ENCODE data around the gene FMN2. TPM values are rescaled to one million over a fixed set of nuclear protein-coding genes. Genes with fewer than 3 reads are reported as not detected.
A peak's percentile ranks its signal among the peaks of the same experiment; 100 is the strongest.

The FMN2 gene
- total RNA-seq, 1 donor from 2014 or later: 3.5 TPM

DNA sequence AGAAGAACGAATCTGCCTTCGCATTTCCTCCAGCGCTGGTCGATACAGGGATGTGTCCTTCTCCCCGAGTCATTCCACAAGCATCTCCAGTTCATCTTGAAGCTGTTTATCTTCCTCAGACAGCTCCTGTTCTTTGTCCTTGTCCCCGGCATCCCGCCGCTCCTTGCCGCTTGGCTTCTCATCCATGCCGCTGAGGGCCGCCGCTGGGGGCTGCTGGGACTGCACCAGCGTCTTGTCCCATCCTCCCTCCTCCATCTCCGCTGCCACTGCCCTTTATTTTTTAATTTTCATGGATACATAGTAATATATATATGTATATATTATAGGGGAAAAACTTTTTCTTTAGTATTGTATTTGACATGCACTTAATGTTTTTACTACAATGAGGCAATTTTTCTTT is 53.4 kb downstream of the FMN2 start:
- H3K27me3 Mint-ChIP-seq (ENCODE audit: low read depth): no peaks in the 10 kb centered on the region
- H3K4me3 Mint-ChIP-seq (ENCODE audit: unreplicated experiment): no peak overlapping the region
- H3K36me3 Mint-ChIP-seq (ENCODE audit: low read depth): no peaks in the 10 kb centered on the region
- H3K27ac Mint-ChIP-seq (ENCODE audit: unreplicated experiment): no peak overlapping the region
- no peaks in the 10 kb centered on the region for H3K9me3 Mint-ChIP-seq (ENCODE audit: low read depth)
- DNase-seq (ENCODE audit: low spot score): no peak
- peaks cover 3% of the 10 kb centered on the region for H3K4me1 Mint-ChIP-seq (ENCODE audit: low read depth)
- TF ChIP-seq, protein P1, sequence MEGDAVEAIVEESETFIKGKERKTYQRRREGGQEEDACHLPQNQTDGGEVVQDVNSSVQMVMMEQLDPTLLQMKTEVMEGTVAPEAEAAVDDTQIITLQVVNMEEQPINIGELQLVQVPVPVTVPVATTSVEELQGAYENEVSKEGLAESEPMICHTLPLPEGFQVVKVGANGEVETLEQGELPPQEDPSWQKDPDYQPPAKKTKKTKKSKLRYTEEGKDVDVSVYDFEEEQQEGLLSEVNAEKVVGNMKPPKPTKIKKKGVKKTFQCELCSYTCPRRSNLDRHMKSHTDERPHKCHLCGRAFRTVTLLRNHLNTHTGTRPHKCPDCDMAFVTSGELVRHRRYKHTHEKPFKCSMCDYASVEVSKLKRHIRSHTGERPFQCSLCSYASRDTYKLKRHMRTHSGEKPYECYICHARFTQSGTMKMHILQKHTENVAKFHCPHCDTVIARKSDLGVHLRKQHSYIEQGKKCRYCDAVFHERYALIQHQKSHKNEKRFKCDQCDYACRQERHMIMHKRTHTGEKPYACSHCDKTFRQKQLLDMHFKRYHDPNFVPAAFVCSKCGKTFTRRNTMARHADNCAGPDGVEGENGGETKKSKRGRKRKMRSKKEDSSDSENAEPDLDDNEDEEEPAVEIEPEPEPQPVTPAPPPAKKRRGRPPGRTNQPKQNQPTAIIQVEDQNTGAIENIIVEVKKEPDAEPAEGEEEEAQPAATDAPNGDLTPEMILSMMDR (IDR thresholded peaks at IDR 0.05): no peak

DNA sequence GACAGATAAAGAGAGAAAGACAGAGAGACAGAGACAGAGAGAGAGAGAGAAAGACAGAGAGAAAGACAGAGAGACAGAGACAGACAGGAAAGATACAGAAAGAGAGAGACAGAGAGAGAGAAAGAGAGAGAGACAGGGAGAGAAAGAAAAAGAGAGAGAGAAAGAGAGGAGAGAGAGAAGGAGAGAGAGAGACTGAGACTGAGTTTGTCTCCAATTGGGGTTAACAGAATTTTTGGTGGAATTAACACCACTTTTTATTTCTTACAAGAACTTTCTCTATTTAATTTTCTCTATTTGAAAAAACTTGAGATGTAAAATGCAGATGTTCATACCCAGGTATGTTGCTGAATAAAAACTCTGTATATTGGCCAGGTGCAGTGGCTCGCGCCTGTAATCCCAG is 56.6 kb downstream of the FMN2 start:
- Mint-ChIP-seq H3K27me3 (ENCODE audit: low read depth) (no peaks in the 10 kb centered on the region), H3K36me3 (ENCODE audit: low read depth) (no peaks in the 10 kb centered on the region), H3K27ac (ENCODE audit: unreplicated experiment) (no peak overlapping the region), H3K4me1 (ENCODE audit: low read depth) (peaks cover 3% of the 10 kb centered on the region), H3K9me3 (ENCODE audit: low read depth) (no peaks in the 10 kb centered on the region), H3K4me3 (ENCODE audit: unreplicated experiment) (no peak overlapping the region)
- TF ChIP-seq, protein P1 (IDR thresholded peaks at IDR 0.05): no peak
- no peak for DNase-seq (ENCODE audit: low spot score)

DNA sequence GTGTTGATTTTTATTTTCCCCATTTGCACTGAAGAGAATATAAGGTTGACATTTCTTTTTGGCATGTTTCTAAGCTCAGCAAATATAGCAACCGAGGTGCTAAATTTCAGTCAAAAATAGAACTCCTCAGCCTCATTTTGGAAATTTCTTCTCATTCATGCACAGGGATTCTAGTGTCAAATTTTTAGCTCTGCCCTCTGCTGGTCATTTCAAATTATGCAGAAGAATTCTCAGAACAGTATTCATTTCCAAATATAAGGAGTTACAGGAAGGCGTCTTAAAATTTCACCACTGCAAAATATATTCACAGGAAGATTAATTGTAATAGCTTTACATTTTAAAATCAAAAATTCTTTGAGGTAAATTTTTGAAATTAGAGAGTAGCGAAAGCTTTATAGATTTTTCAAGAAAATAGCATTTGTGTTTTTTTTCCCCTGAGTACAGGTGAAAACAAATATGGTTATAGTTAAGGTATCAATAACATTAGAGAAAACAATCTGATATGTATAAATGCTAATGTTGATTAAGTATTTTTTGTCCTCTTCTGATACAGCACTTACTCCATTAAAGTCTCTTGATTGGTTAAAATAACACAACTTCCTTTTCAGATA is 57.9 kb downstream of the FMN2 start:
- H3K4me3 Mint-ChIP-seq (ENCODE audit: unreplicated experiment): no peak overlapping the region
- no peaks in the 10 kb centered on the region for H3K9me3 Mint-ChIP-seq (ENCODE audit: low read depth)

DNA sequence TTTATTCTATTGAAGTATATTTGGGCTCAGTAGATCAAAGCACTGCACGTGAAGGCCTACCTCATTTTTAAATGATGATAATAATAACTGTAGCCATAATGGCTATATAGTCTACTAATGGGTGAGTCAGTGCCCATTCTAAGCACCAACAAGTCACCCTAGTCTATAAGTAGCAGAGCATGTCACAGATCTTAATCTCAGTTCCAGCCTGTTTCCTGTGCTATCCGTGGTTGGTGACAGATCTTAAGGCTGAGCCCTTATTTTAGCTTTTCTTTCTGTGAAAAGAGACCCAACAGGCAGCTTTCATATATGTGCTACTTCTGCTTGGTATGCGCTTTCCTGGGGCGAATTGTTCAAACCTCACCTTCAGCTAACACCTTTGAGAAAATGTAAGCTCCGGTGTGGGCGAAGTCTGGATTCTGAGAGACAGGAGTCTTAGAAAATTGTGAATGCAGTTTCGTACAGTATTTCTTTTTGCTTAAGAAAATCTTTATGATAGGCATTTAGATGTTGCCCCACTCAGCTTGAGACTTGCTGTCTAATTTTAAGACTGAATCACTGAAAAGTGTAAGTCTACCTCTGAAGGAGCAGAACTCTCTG is 59.6 kb downstream of the FMN2 start:
- peaks cover 3% of the 10 kb centered on the region for H3K4me1 Mint-ChIP-seq (ENCODE audit: low read depth)
- H3K9me3 Mint-ChIP-seq (ENCODE audit: low read depth): no peaks in the 10 kb centered on the region
- TF ChIP-seq, protein P1 (IDR thresholded peaks at IDR 0.05): no peak
- H3K36me3 Mint-ChIP-seq (ENCODE audit: low read depth): no peaks in the 10 kb centered on the region
- H3K4me3 Mint-ChIP-seq (ENCODE audit: unreplicated experiment): no peak overlapping the region
- no peak for DNase-seq (ENCODE audit: low spot score)
- no peak overlapping the region for H3K27ac Mint-ChIP-seq (ENCODE audit: unreplicated experiment)
- H3K27me3 Mint-ChIP-seq (ENCODE audit: low read depth): no peaks in the 10 kb centered on the region

More for the DNA sequence above, 57.9 kb downstream of the FMN2 start:
- Mint-ChIP-seq H3K36me3 (ENCODE audit: low read depth) (no peaks in the 10 kb centered on the region), H3K27ac (ENCODE audit: unreplicated experiment) (no peak overlapping the region), H3K27me3 (ENCODE audit: low read depth) (no peaks in the 10 kb centered on the region), H3K4me1 (ENCODE audit: low read depth) (peaks cover 3% of the 10 kb centered on the region)
- TF ChIP-seq, protein P1 (IDR thresholded peaks at IDR 0.05): peak; percentile 94
- no peak for DNase-seq (ENCODE audit: low spot score)

DNA sequence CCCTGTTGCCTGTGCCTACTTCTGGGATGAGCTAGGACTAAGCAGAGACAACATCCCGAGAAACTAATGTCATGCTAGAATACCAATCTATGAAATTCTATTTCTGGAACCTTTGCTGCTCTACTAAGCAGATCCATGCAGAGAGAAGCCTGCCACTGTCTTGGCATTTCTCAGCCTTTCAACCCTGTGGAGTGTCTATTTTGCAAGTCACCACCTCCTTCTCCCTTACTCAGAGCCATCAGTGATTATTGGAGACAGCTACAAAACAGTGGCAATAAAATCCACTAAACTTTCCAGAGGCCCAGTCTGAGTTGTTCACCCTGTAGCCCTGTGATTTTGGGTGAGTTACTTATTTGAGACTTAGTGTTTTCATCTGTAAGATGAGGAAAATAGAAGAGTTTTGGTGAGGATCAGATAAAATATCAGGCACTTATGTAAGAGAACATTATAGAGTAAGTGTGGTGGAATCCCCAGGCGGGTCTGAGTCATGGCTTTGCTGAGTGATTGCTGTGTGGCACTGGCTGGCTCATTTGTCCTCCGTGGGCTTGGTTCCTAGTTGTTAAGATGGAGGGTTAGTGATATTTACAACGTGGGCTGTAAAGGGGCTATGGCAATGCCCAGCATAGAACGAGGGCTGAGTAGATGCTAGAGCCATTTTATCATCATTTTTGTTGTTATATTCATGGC is 61.1 kb downstream of the FMN2 start:
- H3K27me3 Mint-ChIP-seq (ENCODE audit: low read depth): no peaks in the 10 kb centered on the region
- H3K9me3 Mint-ChIP-seq (ENCODE audit: low read depth): no peaks in the 10 kb centered on the region
- no peaks in the 10 kb centered on the region for H3K36me3 Mint-ChIP-seq (ENCODE audit: low read depth)
- H3K27ac Mint-ChIP-seq (ENCODE audit: unreplicated experiment): no peak overlapping the region
- TF ChIP-seq, protein P1 (IDR thresholded peaks at IDR 0.05): no peak
- no peak for DNase-seq (ENCODE audit: low spot score)
- H3K4me1 Mint-ChIP-seq (ENCODE audit: low read depth): peaks cover 3% of the 10 kb centered on the region
- H3K4me3 Mint-ChIP-seq (ENCODE audit: unreplicated experiment): no peak overlapping the region
